Natural killer cell treated with Interleukin-12 subunit alpha and Interleukin-12 subunit beta and Interleukin-15 and Interleukin-18, amount 100 ng/mL, for 72 hours (primary cell): ENCODE results near the gene TTC34. TPM values are rescaled to one million over a fixed set of nuclear protein-coding genes. Genes with fewer than 3 reads are reported as not detected.
"Not testable (repeated sequence)": the region's sequence is repeated elsewhere in the genome, so short reads cannot be mapped to it uniquely, and the experiment has no call there.

ENCODE experiments used
- ATAC-seq, 2 donors: fragments of 150-1000 bp; cut with Tn5 transposase in 1 of 2; sonication (Bioruptor Pico), chemical (Tn5 transposase) in 1 of 2; 2 replicates each; pipeline ENCODE4 v1.10.0; 2021
- DNase-seq: peaks from one replicate; pipeline ENCODE4 v3.0.0; 2022; ENCODE audit warnings: low spot score
- H3K27ac Mint-ChIP-seq, 2 donors: 1 replicate in 1 of 2; 2 replicates in 1 of 2; pipeline ENCODE4 v1.8.0; 2022; ENCODE audit warnings: mixed read lengths in 2 of 2, mild to moderate bottlenecking in 1 of 2, moderate library complexity in 1 of 2
- H3K27me3 Mint-ChIP-seq, 2 donors: 1 replicate in 1 of 2; 2 replicates in 1 of 2; pipeline ENCODE4 v1.8.0; 2022; ENCODE audit warnings: mixed read lengths in 2 of 2
- H3K36me3 Mint-ChIP-seq: one replicate; pipeline ENCODE4 v1.8.0; 2022; ENCODE audit warnings: mixed read lengths
- H3K4me1 Mint-ChIP-seq, 2 donors: 1 replicate in 1 of 2; 2 replicates in 1 of 2; pipeline ENCODE4 v1.8.0; 2022; ENCODE audit warnings: low read depth in 2 of 2, mixed read lengths in 2 of 2, mild to moderate bottlenecking in 1 of 2
- H3K4me3 Mint-ChIP-seq: one replicate; pipeline ENCODE4 v1.8.0; 2022; ENCODE audit warnings: mixed read lengths
- H3K9me3 Mint-ChIP-seq: 2 replicates; pipeline ENCODE4 v1.8.0; 2022; ENCODE audit warnings: mixed read lengths
- total RNA-seq, 2 donors: library from RNA; stranded (reverse); gene quantifications; one replicate each; pipeline ENCODE4 v1.2.3, GENCODE V29; 2022

The TTC34 gene
- total RNA-seq, 2 donors from 2014 or later, result 0.40 to 0.56 TPM

DNA sequence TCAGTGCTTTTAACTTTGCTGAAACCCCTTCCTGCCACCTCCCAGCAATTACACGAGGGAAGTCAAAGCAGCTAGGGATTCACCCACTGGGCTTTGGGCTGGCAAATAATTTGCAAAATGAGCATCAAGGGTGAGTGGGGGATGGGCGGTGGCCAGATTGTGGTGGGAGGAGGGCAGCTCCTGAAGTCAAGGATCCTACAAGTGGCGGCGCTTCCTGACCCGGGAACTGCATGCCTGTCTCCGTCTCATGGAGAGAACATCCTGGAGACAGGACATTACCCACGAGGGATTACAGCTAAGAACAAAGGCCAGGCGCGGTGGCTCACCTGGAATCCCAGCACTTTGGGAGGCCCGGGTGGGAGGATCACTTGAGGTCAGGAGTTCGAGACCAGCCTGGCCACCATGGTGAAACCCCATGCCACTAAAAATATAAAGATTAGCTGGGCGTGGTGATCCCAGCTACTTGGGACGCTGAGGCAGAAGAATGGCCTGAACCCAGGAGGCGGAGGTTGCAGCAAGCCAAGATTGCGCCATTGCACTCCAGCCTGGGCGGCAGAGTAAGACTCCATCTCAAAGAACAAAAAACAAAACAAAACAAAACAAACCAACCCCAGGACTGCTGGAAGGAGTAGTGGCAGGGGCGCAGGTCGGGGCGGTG lies 12.9 kb downstream of the TTC34 start:
- Mint-ChIP-seq H3K4me3 (peak overlapping the region; percentile 48), H3K27ac (no peak overlapping the region), H3K9me3 (peaks cover 5% of the 10 kb centered on the region), H3K36me3 (peaks cover 15% of the 10 kb centered on the region), H3K27me3 (peaks cover 17 to 31% of the 10 kb centered on the region in 2 donors), H3K4me1 (peaks cover 4 to 6% of the 10 kb centered on the region in 2 donors)
- DNase-seq, result peak; percentile 53
- ATAC-seq, result no peak

DNA sequence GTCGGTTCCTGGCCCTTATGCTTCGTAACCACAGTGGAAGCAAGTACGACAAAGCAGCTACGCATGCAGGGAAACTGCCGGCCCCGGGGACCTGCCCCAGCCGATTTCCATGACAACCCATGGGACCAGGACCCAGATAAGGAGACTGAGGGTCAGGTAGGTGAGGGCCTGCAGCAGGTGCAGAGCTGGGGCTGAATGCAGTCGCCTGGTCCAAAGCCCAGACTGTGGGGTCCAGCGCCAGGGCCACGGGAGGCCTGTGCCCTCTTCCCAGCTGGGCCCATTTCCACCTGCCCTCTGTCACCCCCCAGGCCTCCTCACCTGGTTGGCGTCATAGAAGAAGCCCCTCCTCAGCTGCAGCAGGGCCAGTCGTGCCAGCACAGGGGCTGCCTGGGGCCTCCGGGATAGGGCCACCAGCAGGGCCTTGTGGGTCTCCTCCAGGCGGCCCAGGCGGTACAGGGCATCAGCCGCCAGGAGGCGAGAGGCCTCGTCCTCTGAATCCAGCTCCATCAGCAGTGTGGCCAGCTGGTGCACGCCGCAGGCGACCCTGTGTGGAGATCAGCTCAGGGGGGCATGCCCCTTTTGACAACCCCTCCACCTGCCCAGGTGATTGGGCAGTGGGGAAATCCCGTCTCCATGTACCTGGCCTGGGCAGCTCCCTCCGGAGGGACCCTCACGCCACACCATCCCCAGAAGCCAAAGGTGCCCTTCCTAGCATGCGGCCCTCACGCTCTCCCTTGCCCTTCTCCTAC lies 14.2 kb downstream of the TTC34 start:
- H3K36me3 Mint-ChIP-seq, result peaks cover 15% of the 10 kb centered on the region
- H3K27me3 Mint-ChIP-seq, result peaks cover 12 to 23% of the 10 kb centered on the region in 2 donors
- ATAC-seq (no peak), DNase-seq (peak; percentile 28)
- H3K4me3 Mint-ChIP-seq, result no peak overlapping the region
- peaks cover 4% of the 10 kb centered on the region for H3K9me3 Mint-ChIP-seq
- H3K27ac Mint-ChIP-seq, result no peak overlapping the region
- peaks cover 4 to 6% of the 10 kb centered on the region in 2 donors for H3K4me1 Mint-ChIP-seq

DNA sequence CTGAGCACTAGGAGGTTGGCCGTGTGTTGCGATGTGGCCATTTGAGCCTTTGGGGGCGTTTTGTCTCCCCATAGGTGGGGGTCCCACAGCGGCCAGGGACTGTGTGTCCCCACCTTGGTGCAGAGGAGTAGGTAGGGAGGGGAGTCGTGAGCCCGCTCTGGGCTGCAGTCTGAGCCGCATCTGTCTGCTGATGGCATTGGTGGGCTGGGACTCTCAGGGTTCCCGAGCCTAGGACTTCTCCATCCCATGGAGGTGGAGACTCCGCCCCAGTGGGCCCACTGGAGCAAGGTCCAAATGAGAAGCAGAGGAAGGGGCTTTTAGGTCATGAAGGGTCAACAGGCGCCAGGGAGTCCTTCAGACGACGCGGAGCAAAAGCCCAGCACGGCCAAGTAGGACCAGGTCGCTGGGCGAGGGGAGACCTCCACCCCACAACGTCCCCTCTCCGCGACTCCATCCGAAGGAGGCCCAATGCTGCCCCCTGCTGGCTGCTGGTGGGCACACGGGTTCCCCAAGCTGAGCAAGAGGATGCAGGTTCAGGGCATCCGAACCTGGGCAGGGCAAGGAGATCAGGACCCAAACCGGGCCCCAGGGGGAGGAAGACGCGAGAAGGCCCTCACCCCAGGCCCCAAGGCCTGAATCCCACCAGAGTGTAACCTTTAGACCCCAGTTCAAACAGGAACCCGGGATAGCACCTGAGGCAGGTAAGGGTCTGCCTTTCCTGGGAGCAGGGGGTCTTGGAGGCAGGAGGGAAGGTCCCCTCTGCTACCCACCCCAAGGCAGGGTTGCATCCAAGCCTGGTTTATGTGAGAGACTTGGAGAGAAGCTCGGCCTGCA lies 14.9 kb downstream of the TTC34 start:
- H3K4me3 Mint-ChIP-seq, result no peak overlapping the region
- peaks cover 18% of the 10 kb centered on the region for H3K36me3 Mint-ChIP-seq
- peak; percentile 62 for DNase-seq
- peaks cover 8% of the 10 kb centered on the region for H3K9me3 Mint-ChIP-seq
- H3K27ac Mint-ChIP-seq, result no peak overlapping the region
- peaks cover 4 to 6% of the 10 kb centered on the region in 2 donors for H3K4me1 Mint-ChIP-seq
- peak in 1 of 2 donors; percentile 59 for ATAC-seq
- H3K27me3 Mint-ChIP-seq, result peaks cover 14 to 18% of the 10 kb centered on the region in 2 donors

DNA sequence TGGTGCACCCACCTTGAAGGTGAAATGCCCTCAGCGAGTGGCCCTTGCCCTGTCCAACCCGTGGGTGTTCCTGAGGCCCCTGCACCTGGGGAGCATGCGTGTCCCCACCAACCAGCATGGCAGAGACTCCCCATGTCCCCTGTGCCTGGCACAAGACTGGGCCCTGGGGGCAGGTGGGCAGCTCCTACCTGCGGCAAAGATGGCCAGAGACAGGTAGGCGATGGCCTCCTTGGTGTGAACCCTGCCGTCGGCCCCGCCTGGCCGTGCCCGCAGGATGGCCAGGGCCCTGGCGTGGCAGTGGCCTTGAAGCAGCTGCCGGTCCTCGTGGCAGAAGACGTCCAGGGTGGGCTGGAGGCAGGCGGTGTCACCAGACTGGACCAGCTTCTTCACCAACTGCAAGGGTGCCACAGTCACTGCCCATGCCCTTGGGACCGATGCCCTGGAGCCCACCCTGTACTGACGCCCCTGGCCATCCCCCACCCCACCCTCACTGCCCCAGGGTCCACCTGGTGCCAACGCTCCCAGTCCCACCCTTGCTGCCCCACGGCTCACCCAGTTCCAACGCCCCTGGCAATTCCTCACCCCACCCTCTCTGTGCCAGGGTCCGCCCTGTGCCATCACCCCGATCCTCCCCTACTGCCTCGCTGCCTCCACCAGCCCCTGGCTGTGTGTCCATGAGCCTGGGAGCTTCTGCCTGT lies 15.7 kb downstream of the TTC34 start:
- Mint-ChIP-seq H3K4me3 (no peak overlapping the region), H3K27me3 (peaks cover 15 to 16% of the 10 kb centered on the region in 2 donors), H3K36me3 (peaks cover 24% of the 10 kb centered on the region), H3K9me3 (peaks cover 8% of the 10 kb centered on the region), H3K27ac (no peak overlapping the region), H3K4me1 (peaks cover 4 to 6% of the 10 kb centered on the region in 2 donors)
- DNase-seq, result peak; percentile 41
- ATAC-seq, result peak in 1 of 2 donors; percentile 8

DNA sequence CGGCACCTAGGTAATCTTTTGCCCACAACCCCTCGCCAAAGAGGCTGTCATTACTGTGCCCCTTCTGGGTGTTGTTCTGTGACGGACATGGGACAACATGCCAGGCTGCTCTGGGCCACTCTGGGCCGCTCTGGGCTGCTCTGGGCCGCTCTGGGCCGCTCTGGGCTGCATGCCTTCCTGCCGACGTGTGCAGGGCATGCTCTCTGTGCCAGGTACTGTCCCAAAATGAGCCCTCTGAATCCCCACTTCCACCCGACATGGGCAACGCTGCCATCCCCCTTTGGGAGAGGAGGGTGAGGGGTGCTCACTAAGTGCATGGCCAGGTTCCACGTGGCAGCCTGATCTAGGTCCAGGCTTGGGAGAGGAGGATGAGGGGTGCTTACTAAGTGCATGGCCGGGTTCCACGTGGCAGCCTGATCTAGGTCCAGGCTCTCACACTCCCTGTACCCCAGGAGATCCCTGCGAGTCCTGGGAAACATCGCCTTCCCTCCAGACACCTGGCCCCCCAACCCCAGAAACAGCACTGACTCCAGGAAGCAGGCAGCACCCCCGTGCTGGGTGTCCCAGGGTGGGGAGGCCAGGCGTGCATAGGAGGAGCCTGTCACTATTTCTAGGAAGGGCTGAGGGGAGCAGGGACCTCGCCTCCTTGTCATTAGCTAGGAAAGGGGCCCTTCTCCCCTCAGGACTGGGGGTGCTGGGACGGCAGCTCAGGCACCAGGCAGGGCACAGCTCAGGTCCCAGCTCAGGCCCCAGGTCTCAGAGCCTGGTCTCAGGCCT lies 16.5 kb downstream of the TTC34 start:
- Mint-ChIP-seq H3K36me3 (peaks cover 31% of the 10 kb centered on the region), H3K4me1 (peaks cover 4 to 6% of the 10 kb centered on the region in 2 donors), H3K4me3 (no peak overlapping the region), H3K9me3 (peaks cover 13% of the 10 kb centered on the region), H3K27ac (no peak overlapping the region), H3K27me3 (peaks cover 20 to 22% of the 10 kb centered on the region in 2 donors)
- DNase-seq, result peak; percentile 44
- ATAC-seq, result no peak

DNA sequence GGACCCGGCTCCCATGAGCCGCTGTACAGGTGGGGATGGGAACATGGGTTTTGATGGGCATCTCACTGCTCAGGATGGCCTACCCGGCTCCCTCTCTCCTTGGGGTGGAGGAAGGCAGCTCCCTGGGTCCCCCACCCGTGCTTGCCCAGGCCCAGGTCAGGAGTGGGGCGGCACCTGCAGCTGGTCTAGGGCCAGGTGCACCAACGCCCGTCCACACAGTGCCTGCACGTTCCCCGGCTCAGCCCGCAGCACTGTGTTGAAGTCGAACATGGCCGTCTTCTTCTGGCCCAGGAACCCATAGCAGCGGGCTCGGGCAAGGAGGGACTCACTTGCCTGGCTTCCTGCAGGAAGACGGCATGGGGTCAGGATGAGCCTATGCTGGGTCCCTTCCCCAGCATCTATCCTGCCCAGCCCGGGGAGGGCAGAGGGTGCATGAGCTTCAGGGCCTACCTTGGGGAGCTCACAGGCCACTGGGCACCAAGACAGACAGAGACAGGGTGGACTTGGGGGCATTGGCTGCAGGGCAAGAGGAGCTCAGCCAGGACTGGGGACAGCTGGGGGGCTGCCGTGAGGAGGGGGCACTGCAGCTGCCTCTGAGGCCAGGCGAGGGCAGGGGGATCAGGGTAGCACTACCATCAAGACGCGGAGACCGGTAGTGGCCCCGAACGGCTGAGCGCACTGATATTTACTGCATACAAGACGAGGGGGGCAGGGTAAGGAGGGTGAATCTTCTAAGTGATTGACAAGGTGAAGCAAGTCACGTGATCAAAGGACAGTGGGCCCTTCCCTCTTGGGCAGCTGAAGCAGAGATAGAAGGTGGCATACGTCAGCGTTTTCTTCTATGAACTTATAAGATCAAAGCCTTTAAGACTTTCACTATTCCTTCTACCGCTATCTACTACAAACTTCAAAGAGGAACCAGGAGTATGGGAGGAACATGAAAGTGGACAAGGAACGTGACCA lies 17.8 kb downstream of the TTC34 start:
- H3K9me3 Mint-ChIP-seq, result peaks cover 13% of the 10 kb centered on the region
- DNase-seq, result peak; percentile 53

DNA sequence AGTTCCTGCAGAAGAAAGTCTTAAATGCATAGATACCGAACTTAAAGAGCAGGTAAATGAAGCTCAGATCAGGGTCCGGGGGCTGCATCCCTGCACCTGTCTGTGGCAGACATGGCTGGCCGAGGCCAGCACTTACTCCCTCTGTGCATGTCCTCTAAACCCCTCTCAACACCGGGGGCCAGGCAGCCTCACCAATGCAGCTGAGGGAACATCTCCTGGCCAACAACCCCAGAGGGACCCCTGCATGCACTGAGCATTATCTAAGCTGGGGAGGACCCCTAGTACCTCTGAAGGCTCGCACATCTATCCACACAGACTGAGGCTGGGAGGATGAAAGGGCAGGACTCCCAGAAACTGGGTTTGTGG lies 18.4 kb downstream of the TTC34 start:
- H3K9me3 Mint-ChIP-seq, result peaks cover 13% of the 10 kb centered on the region
- no peak overlapping the region for H3K4me3 Mint-ChIP-seq
- ATAC-seq, result no peak
- peaks cover 20 to 29% of the 10 kb centered on the region in 2 donors for H3K27me3 Mint-ChIP-seq
- peaks cover 27% of the 10 kb centered on the region for H3K36me3 Mint-ChIP-seq
- H3K4me1 Mint-ChIP-seq, result peaks cover under 1 to 2% of the 10 kb centered on the region in 2 donors
- peak; percentile 13 for DNase-seq
- H3K27ac Mint-ChIP-seq, result no peak overlapping the region

More for the DNA sequence above, 17.8 kb downstream of the TTC34 start:
- Mint-ChIP-seq H3K4me3 (no peak overlapping the region), H3K36me3 (peaks cover 31% of the 10 kb centered on the region), H3K27me3 (peaks cover 21 to 31% of the 10 kb centered on the region in 2 donors), H3K27ac (no peak overlapping the region), H3K4me1 (peaks cover 4 to 6% of the 10 kb centered on the region in 2 donors)
- peak; percentile 16 to 24 for ATAC-seq

DNA sequence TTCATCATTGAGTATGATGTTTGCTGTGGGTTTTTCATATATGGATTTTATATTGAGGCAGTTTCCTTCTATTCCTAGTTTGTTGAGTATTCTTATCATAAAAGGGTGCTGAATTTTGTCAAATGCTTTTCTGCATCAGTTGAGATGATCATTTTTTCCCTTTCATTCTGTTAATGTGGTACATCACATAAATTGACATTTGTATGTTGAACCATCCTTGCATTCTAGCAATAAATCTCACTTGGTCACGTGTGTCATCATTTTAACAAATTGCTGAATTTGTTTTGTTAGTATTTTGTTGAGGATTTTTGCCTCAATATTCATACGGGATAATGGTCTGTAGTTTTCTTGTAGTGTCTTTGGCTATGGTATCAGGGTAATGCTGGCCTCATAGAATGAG lies 19.9 kb downstream of the TTC34 start:
- no peak for ATAC-seq
- H3K27me3 Mint-ChIP-seq, result peaks cover 19 to 26% of the 10 kb centered on the region in 2 donors
- H3K4me3 Mint-ChIP-seq, result no peak overlapping the region

DNA sequence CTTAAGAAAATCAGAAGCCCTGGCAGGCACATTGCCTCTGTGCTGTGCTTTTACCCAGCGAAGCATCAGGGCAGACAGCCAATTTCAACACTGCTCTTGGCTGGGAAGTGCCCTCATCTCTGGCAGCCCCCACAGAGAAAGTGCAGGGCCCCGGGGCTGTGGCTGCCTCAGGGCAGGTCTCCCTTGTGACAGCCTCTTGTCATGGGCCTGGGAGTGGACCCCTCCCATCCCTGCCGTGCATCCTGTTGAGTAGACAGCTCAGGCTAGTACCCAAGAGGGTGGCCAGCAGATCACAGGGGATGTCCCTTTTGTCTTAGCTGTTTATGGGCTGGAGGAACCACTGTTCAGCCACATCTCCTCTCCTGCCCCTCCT lies 23.3 kb downstream of the TTC34 start:
- H3K36me3 Mint-ChIP-seq, result peaks cover 24% of the 10 kb centered on the region
- H3K27ac Mint-ChIP-seq, result no peak overlapping the region

More for the DNA sequence above, 19.9 kb downstream of the TTC34 start:
- Mint-ChIP-seq H3K27ac (no peak overlapping the region), H3K9me3 (peaks cover 13% of the 10 kb centered on the region), H3K36me3 (peaks cover 24% of the 10 kb centered on the region), H3K4me1 (no peaks in the 10 kb centered on the region)
- DNase-seq, result no peak

DNA sequence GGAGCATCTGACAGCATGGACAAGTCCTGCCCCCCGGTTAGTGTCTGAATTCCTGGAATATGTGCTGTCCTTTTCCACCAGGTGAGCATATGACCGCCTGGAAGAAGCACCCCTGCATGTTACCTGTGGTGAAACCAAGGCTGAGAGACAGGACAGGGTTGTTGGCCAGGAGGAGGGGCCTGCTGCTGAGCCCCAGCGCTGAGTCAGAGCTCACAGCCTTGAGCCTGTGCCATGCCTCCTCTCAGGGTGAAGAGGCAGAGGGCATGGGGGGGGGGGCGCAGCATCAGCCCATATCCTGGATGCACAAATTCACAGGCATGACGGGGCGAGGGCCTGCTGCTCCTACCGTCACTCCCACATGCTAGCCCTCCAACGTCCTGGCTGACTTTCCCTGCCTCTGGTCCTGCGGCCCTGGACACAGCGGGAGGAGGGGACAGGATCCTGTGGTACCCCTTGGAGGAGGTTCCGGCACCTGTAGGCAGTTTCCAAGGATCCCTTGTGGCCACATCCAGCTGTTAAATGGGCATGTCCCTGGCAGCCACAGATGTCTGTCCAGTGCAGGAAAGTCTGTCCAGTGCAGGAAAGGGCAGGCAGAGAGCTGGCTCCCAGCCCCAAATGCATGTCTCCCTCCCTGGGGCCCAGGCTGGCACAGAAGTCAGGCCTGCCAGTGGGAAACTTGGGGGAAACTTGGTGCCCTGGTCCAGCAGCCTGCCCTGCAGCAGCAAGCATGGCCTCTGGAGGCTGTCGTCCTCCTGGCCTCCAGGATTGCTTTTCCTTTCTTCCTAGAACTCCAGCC lies 23.9 kb downstream of the TTC34 start:
- peaks cover 13% of the 10 kb centered on the region for H3K9me3 Mint-ChIP-seq
- no peak overlapping the region for H3K4me3 Mint-ChIP-seq
- no peak for ATAC-seq
- no peak overlapping the region for H3K27ac Mint-ChIP-seq
- DNase-seq, result peak; percentile 15
- H3K36me3 Mint-ChIP-seq, result peaks cover 24% of the 10 kb centered on the region
- no peaks in the 10 kb centered on the region for H3K4me1 Mint-ChIP-seq
- peaks cover 19 to 25% of the 10 kb centered on the region in 2 donors for H3K27me3 Mint-ChIP-seq

More for the DNA sequence above, 23.3 kb downstream of the TTC34 start:
- ATAC-seq (peak in 1 of 2 donors; percentile 36), DNase-seq (peak; percentile 16)
- H3K4me3 Mint-ChIP-seq, result no peak overlapping the region
- H3K27me3 Mint-ChIP-seq, result peaks cover 19 to 26% of the 10 kb centered on the region in 2 donors
- no peaks in the 10 kb centered on the region for H3K4me1 Mint-ChIP-seq
- peaks cover 13% of the 10 kb centered on the region for H3K9me3 Mint-ChIP-seq

DNA sequence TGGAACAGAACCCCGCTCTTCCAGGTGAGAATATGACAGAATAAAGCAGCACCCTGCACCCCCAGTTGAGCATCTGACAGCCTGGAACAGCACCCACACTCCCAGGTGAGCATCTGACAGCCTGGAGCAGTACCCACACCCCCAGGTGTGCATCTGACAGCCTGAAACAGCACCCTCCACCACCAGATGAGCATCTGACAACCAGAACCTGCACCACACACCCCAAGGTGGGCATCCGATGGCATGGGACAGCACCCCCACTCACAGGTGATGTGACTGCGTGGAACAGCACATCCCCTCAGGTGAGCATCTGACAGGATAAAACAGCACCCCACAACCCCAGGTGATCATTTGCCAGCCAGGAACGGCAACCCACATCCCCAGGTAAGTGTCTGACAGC lies 26.2 kb downstream of the TTC34 start:
- H3K9me3 Mint-ChIP-seq, H3K36me3 Mint-ChIP-seq, ATAC-seq, H3K4me1 Mint-ChIP-seq, H3K27ac Mint-ChIP-seq, H3K4me3 Mint-ChIP-seq: not testable (repeated sequence)
- H3K27me3 Mint-ChIP-seq, result peaks cover 9 to 15% of the 10 kb centered on the region in 2 donors
- DNase-seq, result peak; percentile 5
